GM18951 (cell line): ENCODE measurements around the gene OR4B1.
"Not testable (repeated sequence)": the region's sequence is repeated elsewhere in the genome, so short reads cannot be mapped to it uniquely, and the experiment has no call there.

Experiments
- POLR2A ChIP-seq: IDR thresholded peaks from 4 replicates; pipeline ENCODE4 v1.6.1; 2011; ENCODE audit warnings: mild to moderate bottlenecking; ENCODE audit not compliant: insufficient read length, insufficient read depth; ENCODE audit errors: extremely low read depth
- in situ Hi-C: fragments of 300-500 bp; cut with MboI; formaldehyde crosslinking; loops from one replicate; pipeline ENCODE4 v1.12.0; 2022; ENCODE audit warnings: low sequenced_read_pairs, mixed read lengths, inconsistent platforms; ENCODE audit not compliant: unreplicated experiment

Gene OR4B1

GRCh38 chr11:48193876-48194275 lies 22.7 kb upstream of the OR4B1 start:
- no peak for TF ChIP-seq POLR2A
- in situ Hi-C loops, result no loop called here

DNA sequence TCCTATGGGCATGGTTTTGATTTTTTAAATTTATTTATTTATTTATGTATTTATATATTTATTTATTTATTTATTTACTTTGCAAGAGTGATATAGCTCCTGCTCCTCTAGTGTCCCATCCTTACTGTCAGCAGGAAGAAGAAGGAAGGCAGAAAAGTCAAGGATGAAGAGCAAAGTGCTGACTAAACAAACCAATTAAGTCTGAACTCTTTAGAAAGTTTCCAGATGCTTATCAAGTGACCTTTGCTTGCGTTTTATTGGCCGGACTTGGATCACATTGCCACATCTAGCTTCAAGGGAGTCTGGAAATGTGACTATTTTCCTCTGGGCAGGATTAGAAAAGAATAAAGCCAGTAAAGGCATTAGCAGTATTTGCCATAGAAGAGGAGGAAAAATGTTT lies 8.7 kb upstream of the OR4B1 start:
- TF ChIP-seq POLR2A, result no peak
- in situ Hi-C loops, result no loop called here

GRCh38 chr11:48210052-48210451 lies 6.6 kb upstream of the OR4B1 start:
- in situ Hi-C loops, result no loop called here
- no peak for TF ChIP-seq POLR2A

DNA sequence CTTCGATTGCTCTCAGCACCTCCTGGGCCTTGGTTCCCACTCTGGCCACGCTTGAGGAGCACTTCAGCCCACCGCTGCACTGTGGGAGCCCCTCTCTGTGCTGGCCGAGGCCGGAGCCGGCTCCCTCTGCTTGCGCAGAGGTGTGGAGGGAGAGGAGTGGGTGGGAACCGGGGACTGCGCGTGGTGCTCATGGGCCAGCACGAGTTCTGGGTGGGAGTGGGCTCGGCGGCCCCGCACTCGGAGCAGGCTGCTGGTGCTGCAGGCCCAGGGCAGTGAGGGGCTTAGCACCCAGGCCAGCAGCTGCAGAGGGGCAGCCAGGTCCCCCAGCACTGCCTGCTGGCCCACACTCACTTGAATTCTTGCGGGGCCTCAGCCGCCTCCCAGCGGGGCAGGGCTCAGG lies 12.2 kb downstream of the OR4B1 start:
- in situ Hi-C loops, result no loop called here
- TF ChIP-seq POLR2A, result no peak

GRCh38 chr11:48230057-48230456 lies 13.4 kb downstream of the OR4B1 start:
- in situ Hi-C loops, result not testable (repeated sequence)

GRCh38 chr11:48237727-48238126 lies 21.1 kb downstream of the OR4B1 start:
- no peak for TF ChIP-seq POLR2A
- in situ Hi-C loops, result no loop called here

- in situ Hi-C loops, result no loop called here
- no peak for TF ChIP-seq POLR2A
These were observed 25.9 kb downstream of the OR4B1 start for GRCh38 chr11:48242501-48242900.

DNA sequence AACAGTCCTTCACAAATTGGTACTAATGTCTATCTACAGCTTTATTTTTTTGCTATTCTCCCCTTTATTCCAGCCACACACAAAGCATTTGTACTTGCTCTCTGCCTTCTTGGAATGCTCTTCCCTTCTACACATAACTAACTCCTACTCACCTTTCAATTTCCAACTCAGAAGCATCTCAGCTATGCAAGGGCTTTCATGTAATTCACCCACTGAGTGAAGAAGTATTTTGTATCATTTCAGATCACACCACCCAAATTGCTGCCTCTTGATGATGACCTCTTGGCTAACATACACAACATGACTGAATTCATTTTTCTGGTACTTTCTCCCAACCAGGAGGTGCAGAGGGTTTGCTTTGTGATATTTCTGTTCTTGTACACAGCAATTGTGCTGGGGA lies 28.2 kb downstream of the OR4B1 start, which contains the start of gene OR4X2:
TSS of gene OR4X2 (plus strand) at position 301 of the 400 bp plus-strand sequence. CDS start at position 301, 0 bp downstream.
- in situ Hi-C loops, result no loop called here
- TF ChIP-seq POLR2A, result no peak

GRCh38 chr11:48248902-48249301 lies 32.3 kb downstream of the OR4B1 start:
- in situ Hi-C loops, result no loop called here

GRCh38 chr11:48261600-48261999 lies 45.0 kb downstream of the OR4B1 start:
- TF ChIP-seq POLR2A, result no peak
- in situ Hi-C loops, result no loop called here

More at GRCh38 chr11:48248902-48249301, 32.3 kb downstream of the OR4B1 start:
- no peak for TF ChIP-seq POLR2A

DNA sequence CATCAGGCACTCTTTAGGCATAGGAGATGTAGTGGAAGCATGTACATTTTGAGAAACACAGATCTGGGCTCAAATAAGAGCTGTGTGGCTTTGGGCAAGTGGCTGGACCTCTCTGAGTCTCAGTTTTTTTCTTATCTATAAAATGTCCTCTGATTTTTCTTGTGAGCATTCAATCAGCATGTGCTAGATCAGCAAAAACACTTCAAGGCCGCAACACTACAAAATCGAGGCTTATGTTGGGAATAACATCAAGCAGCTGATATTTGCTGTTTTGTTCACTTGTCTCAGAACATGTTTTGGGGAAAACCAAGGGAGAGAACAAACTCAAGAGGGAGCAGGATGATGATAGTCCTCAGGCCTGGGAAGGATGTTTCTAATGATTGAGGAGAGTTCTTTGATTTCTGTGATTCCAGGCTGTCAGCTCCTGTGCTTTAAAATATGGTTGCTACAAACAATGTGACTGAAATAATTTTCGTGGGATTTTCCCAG lies 46.9 kb downstream of the OR4B1 start, which contains the start of gene OR4X1:
TSS of gene OR4X1 (plus strand) at position 439 of the 489 bp plus-strand sequence. CDS start at position 439, 0 bp downstream.
- TF ChIP-seq POLR2A, result no peak
- in situ Hi-C loops, result no loop called here
